Loucy (cell line): ENCODE measurements around the gene SNTB2.
A peak's percentile ranks its signal among the peaks of the same experiment; 100 is the strongest.

Experiments
- H2AFZ ChIP-seq: fragments of 200-600 bp; sonication (generic); 2 replicates; pipeline ENCODE4 v1.6.0; 2016; ENCODE audit warnings: antibody characterized with exemption, mild to moderate bottlenecking, low read length, moderate library complexity
- H3F3A ChIP-seq: fragments of 200-600 bp; 2 replicates; pipeline ENCODE4 v1.6.0; 2016; ENCODE audit warnings: antibody characterized with exemption, low read depth, mild to moderate bottlenecking
- H3K27me3 ChIP-seq: fragments of 200-600 bp; sonication (generic); 2 replicates; pipeline ENCODE4 v1.6.1; 2014; ENCODE audit warnings: low read length, mild to moderate bottlenecking; ENCODE audit not compliant: insufficient read depth, poor library complexity, severe bottlenecking
- H3K36me3 ChIP-seq: fragments of 200-600 bp; sonication (generic); 2 replicates; pipeline ENCODE4 v1.6.1; 2016; ENCODE audit warnings: low read length; ENCODE audit not compliant: insufficient read depth
- H3K4me1 ChIP-seq: fragments of 200-600 bp; sonication (generic); 2 replicates; pipeline ENCODE4 v1.5.1; 2014; ENCODE audit warnings: low read length, mild to moderate bottlenecking; ENCODE audit not compliant: insufficient read depth, poor library complexity, severe bottlenecking
- H3K4me2 ChIP-seq: fragments of 200-600 bp; sonication (generic); 2 replicates; pipeline ENCODE4 v1.6.0; 2014; ENCODE audit warnings: antibody characterized with exemption, low read length, low read depth, mild to moderate bottlenecking; ENCODE audit not compliant: poor library complexity, severe bottlenecking
- H3K4me3 ChIP-seq: fragments of 200-600 bp; sonication (generic); 2 replicates; pipeline ENCODE4 v1.5.1; 2014; ENCODE audit warnings: low read length, mild to moderate bottlenecking, mixed read lengths; ENCODE audit not compliant: poor library complexity, severe bottlenecking
- H3K79me2 ChIP-seq: fragments of 200-600 bp; sonication (generic); 2 replicates; pipeline ENCODE4 v1.6.1; 2014; ENCODE audit warnings: low read length; ENCODE audit not compliant: insufficient read depth
- H3K9ac ChIP-seq: fragments of 200-600 bp; sonication (generic); 2 replicates; pipeline ENCODE4 v1.6.0; 2014; ENCODE audit warnings: mild to moderate bottlenecking, low read depth, low read length, moderate library complexity; ENCODE audit not compliant: poor library complexity, severe bottlenecking
- H3K9me2 ChIP-seq: fragments of 200-600 bp; sonication (generic); replicated peaks from 2 replicates; pipeline ENCODE4 v1.6.1; 2016; ENCODE audit warnings: low read depth, low read length, mixed read lengths
- H3K9me3 ChIP-seq: fragments of 200-600 bp; sonication (generic); 2 replicates; pipeline ENCODE4 v1.6.1; 2014; ENCODE audit warnings: mild to moderate bottlenecking, antibody characterized with exemption, low read length, low read depth; ENCODE audit not compliant: insufficient read depth
- H4K20me1 ChIP-seq: fragments of 200-600 bp; sonication (generic); 2 replicates; pipeline ENCODE4 v1.6.0; 2014; ENCODE audit warnings: antibody characterized with exemption, low read length, mild to moderate bottlenecking; ENCODE audit not compliant: insufficient read depth, poor library complexity, severe bottlenecking
- CTCF ChIP-seq: fragments of 200-600 bp; sonication (generic); conservative IDR thresholded peaks from 2 replicates; pipeline ENCODE4 v1.5.1; 2014; ENCODE audit warnings: mild to moderate bottlenecking, antibody characterized with exemption, low read length
- EZH2phosphoT487 ChIP-seq: fragments of 200-600 bp; IDR thresholded peaks from 2 replicates; pipeline ENCODE4 v1.6.1; 2018; ENCODE audit warnings: antibody characterized with exemption, mild to moderate bottlenecking, moderate library complexity, borderline replicate concordance

The SNTB2 gene

DNA sequence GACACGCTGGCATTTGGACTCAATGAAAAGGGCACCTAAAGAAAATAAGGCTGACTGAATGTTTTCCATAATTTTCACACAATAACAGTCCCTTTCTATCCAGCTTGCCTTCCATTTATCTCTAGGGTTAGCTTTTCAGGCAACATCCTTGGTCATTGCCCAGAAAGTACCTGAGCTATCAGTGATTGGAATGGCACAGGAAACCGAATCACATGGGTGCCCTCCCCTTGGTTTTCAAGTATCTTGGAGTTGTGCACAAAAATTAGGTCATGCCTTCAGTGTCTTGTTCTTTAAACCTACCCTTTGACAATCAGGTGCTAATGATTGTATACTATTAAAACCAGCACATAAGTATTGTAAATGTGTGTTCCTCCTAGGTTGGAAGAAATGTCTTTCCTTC is 120.9 kb downstream of the SNTB2 start:
- TF ChIP-seq CTCF: no peak
- TF ChIP-seq EZH2phosphoT487: no peak
- no peaks in the 10 kb centered on the region for H3K36me3 ChIP-seq
- H3F3A ChIP-seq: no peaks in the 10 kb centered on the region
- peaks cover 6% of the 10 kb centered on the region for H3K4me1 ChIP-seq
- H3K9me3 ChIP-seq: no peaks in the 10 kb centered on the region
- no peaks in the 10 kb centered on the region for H3K27me3 ChIP-seq
- no peak overlapping the region for H3K4me2 ChIP-seq
- H3K79me2 ChIP-seq: peaks cover 15% of the 10 kb centered on the region
- no peaks in the 10 kb centered on the region for H3K9me2 ChIP-seq
- H2AFZ ChIP-seq: no peak overlapping the region
- H4K20me1 ChIP-seq: peaks cover 12% of the 10 kb centered on the region
- no peak overlapping the region for H3K4me3 ChIP-seq
- H3K9ac ChIP-seq: no peak overlapping the region

GRCh38 chr16:69309316-69309715 is 122.4 kb downstream of the SNTB2 start:
- H3K9me2 ChIP-seq: no peaks in the 10 kb centered on the region
- peaks cover 6% of the 10 kb centered on the region for H3K4me1 ChIP-seq
- peaks cover 22% of the 10 kb centered on the region for H4K20me1 ChIP-seq
- H2AFZ ChIP-seq: no peak overlapping the region
- H3F3A ChIP-seq: no peaks in the 10 kb centered on the region
- H3K27me3 ChIP-seq: no peaks in the 10 kb centered on the region
- TF ChIP-seq EZH2phosphoT487: no peak
- TF ChIP-seq CTCF: no peak
- no peak overlapping the region for H3K4me3 ChIP-seq
- no peaks in the 10 kb centered on the region for H3K36me3 ChIP-seq
- peaks cover 30% of the 10 kb centered on the region for H3K79me2 ChIP-seq
- H3K9ac ChIP-seq: no peak overlapping the region
- H3K9me3 ChIP-seq: no peaks in the 10 kb centered on the region
- H3K4me2 ChIP-seq: no peak overlapping the region

GRCh38 chr16:69310653-69311532 is 123.9 kb downstream of the SNTB2 start, which contains the start of gene VPS4A:
VPS4A (plus strand) TSS chr16:69311350; CDS start chr16:69311512, 162 bp downstream.
- TF ChIP-seq EZH2phosphoT487 (no peak), CTCF (peak; percentile 59)
- Histone ChIP-seq H2AFZ (peak within 1 kb of the TSS; percentile 99), H3K36me3 (peaks cover 4% of the 10 kb centered on the region; the same call in 1 of the 2 replicates), H3K9ac (peak within 1 kb of the TSS; percentile 84), H3K9me3 (no peaks in the 10 kb centered on the region), H3K4me2 (peak within 1 kb of the TSS; percentile 99), H3K4me3 (peak within 1 kb of the TSS; percentile 88), H3K4me1 (peaks cover 6% of the 10 kb centered on the region), H3K79me2 (peaks cover 44% of the 10 kb centered on the region), H4K20me1 (peaks cover 26% of the 10 kb centered on the region), H3F3A (no peaks in the 10 kb centered on the region), H3K9me2 (no peaks in the 10 kb centered on the region), H3K27me3 (no peaks in the 10 kb centered on the region)
